ENCODE results near the gene FAM186B.
A peak's percentile ranks its signal among the peaks of the same experiment; 100 is the strongest.

The FAM186B gene

GRCh38 chr12:49565406-49566265 is 39.8 kb downstream of the FAM186B start:
- DNase-seq = no peak

- DNase-seq = no peak
Observed at GRCh38 chr12:49564686-49565405, 40.6 kb downstream of the FAM186B start.

GRCh38 chr12:49563951-49564685 is 41.3 kb downstream of the FAM186B start:
- DNase-seq = no peak

GRCh38 chr12:49562831-49563230 is 42.6 kb downstream of the FAM186B start:
- DNase-seq = no peak

GRCh38 chr12:49562233-49562632 is 43.2 kb downstream of the FAM186B start:
- no peak for DNase-seq

- no peak for DNase-seq
Observed at GRCh38 chr12:49560695-49561094, 44.7 kb downstream of the FAM186B start.

GRCh38 chr12:49559011-49559675 is 46.3 kb downstream of the FAM186B start:
- no peak for DNase-seq

- no peak for DNase-seq
Observed at GRCh38 chr12:49558526-49558925, 46.9 kb downstream of the FAM186B start.

- DNase-seq = no peak
Observed at GRCh38 chr12:49557917-49558215, 47.6 kb downstream of the FAM186B start.

GRCh38 chr12:49557187-49557916 is 48.1 kb downstream of the FAM186B start:
- DNase-seq = no peak

GRCh38 chr12:49556391-49557186 is 48.9 kb downstream of the FAM186B start:
- no peak for DNase-seq

- no peak for DNase-seq
Observed at GRCh38 chr12:49555631-49556390, 49.6 kb downstream of the FAM186B start.

GRCh38 chr12:49554266-49554665 is 51.2 kb downstream of the FAM186B start:
- no peak for DNase-seq

- DNase-seq = no peak
Observed at GRCh38 chr12:49553512-49554088, 51.8 kb downstream of the FAM186B start.

GRCh38 chr12:49552899-49553298 is 52.5 kb downstream of the FAM186B start:
- no peak for DNase-seq

- no peak for DNase-seq
Observed at GRCh38 chr12:49552425-49552824, 53.0 kb downstream of the FAM186B start.

GRCh38 chr12:49552014-49552413 is 53.4 kb downstream of the FAM186B start:
- DNase-seq = no peak

GRCh38 chr12:49550693-49551252 is 54.7 kb downstream of the FAM186B start:
- DNase-seq = no peak

GRCh38 chr12:49549735-49550692 is 55.4 kb downstream of the FAM186B start:
- DNase-seq = peak; percentile 90
